GM18868 (cell line): Measurements from ENCODE around the gene MLST8.
A peak's percentile ranks its signal among the peaks of the same experiment; 100 is the strongest.

Experiments used
- ATAC-seq: cut with Tn5 transposase; IDR thresholded peaks from one replicate; pipeline ENCODE4 v1.9.1; 2021; ENCODE audit warnings: mild to moderate bottlenecking, moderate library complexity; ENCODE audit not compliant: unreplicated experiment

MLST8 gene

GRCh38 chr16:2205104-2205966, at the start of gene MLST8:
Gene MLST8, plus strand, starts transcription at chr16:2205454. Its CDS starts 632 bp downstream, at chr16:2206086.
- ATAC-seq: peak; percentile 77

- ATAC-seq: no peak
These were observed 49.0 kb upstream of the MLST8 start for GRCh38 chr16:2155977-2156848.

- ATAC-seq: no peak
These were observed 48.4 kb upstream of the MLST8 start for GRCh38 chr16:2156849-2157224.

DNA sequence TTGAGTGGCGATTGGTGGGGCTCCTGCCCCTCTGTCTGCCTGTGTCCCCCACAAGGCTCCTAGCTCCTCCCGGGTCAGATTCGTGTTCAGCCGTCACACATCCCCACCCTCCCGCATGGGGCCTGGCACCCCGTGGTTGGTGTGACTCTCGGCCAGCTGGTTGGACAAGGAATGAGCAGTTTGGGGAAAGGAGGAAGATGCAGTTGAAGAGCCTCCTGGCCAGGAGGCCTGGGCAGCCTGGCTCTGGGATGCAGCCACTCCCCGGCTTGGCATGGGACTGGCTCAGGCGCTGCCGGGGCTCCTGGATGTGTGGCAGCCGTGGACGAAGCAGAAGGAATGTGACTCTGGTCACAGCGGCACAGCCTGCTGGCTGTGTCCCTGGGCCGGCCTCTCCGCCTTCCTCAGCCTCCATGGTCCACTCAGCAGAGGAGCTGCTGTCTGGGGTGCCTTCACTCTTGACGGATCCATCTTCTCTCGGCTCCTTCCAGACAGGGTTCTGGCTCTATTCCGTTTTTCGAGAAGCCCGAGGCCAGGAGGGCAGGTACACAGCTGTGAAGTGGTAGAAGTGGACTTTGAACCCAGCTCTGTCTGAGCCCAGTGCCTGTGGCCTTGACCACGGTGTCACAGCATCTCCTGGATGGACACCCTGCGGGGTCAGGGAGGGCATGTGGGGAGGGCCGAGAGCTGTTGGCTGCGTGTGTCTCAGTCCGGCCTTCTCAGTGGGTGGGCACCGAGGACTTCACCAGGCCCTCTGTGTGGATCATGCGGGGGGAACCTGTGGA, 47.6 kb upstream of the MLST8 start:
- ATAC-seq: no peak

DNA sequence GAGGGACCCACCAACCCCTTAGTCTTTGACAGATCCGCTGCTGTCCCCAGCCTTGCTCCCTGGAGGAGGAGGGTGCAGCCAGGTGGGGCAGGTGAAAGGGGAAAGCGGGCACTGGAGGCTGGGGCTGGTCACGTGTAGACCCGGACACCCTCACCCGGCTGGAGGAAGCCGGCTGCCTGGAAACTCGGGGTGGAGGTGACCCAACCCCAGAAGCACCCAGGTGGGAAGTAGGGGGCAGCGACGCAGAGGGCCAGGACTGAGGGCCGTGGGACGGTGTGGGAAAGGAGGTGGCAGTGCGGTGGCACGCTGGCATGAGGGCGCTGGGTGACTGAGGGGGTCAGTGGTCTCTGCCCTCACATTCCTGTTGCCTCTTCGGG, 47.0 kb upstream of the MLST8 start:
- no peak for ATAC-seq

DNA sequence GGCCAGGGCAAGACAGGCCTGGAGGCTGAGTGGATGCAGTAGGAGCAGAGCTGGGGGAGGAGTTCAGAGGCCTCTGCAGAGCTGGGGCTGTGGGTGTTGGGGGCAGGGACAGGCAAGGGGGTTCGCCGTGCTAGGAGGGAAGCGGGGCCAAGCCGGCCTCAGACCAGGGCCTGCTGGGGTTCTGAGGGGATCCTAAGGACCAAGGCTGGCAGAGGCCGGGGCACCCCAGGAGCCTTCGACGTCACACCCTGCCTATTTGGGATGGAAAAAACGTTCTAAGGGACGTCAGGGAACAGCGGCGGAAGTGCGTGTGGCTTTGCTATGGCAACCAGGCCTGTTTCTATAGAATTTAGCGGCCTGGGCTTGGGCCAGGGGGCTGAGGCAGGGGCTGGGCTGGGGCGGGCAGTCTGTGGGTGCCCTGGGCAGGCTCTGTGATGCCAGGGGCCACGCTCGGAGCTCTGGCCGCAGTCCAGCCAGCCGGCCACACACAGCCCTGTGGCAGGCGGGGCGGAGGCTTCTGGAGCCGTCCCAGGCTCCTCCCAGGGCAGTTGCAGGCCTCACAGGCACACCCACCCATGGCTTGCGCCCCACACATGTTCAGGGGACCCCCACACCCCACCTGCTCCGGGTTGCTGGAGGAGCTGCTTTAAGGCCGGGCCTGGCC, 45.9 kb upstream of the MLST8 start:
- ATAC-seq: no peak

DNA sequence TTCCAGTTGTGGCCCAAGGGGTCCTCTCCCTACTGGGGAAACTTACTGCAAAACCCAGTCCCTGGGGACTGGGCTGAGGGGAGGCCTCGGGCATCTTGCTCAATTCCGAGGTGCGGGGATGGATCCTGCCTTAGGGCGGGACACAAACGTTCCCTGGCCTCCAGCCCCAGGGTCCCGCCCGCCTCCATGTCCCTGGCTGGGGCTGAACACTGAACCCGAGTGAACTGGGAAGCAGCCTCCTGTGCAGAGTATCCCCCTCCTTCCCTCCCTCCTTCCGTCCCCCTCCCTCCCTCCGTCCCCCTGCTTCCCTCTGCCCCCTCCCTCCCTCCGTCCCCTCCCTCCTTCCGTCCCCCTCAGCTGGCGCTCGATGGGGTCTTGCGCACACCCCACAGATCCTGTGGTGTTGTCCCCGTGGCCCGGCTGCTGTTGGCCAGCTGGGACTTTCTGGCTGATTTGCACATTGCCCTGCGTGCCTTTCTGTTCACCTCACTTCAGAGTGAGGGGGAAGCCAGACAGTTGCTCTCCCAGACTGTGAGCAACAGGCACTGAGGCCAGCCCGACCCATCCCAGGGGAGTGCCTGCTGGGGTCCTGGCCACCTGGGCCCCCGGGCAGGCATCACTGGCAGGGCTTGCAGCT, 44.2 kb upstream of the MLST8 start:
- no peak for ATAC-seq

DNA sequence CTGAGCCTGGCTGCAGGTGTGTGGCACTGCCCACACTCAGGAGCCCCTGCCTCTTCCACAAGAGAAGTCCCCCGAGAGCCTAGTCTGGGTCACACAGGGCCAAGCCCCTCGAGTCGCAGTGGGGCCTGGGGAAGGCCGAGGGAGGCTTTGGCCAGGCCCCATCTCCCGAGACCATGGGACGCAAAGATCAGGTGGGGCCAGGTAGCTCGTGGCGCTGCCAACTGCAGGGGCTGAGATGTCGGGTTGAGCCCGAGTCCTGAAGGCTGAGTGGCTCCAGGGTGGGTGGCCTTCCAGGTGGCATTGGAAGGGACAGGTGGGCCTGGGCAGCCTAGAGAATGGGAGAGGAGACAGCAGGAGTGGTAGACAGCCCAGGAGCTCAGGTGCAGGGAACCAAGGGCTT, 43.3 kb upstream of the MLST8 start:
- no peak for ATAC-seq

GRCh38 chr16:2162676-2163118, 42.6 kb upstream of the MLST8 start:
- ATAC-seq: no peak

- ATAC-seq: no peak
These were observed 41.9 kb upstream of the MLST8 start for GRCh38 chr16:2163211-2163881.

GRCh38 chr16:2165861-2166260, 39.4 kb upstream of the MLST8 start:
- ATAC-seq: no peak

- no peak for ATAC-seq
These were observed 38.8 kb upstream of the MLST8 start for GRCh38 chr16:2166263-2167067.

- ATAC-seq: no peak
These were observed 38.1 kb upstream of the MLST8 start for GRCh38 chr16:2167068-2167638.

- ATAC-seq: no peak
These were observed 35.2 kb upstream of the MLST8 start for GRCh38 chr16:2170080-2170479.

- ATAC-seq: no peak
These were observed 34.4 kb upstream of the MLST8 start for GRCh38 chr16:2170587-2171435.

DNA sequence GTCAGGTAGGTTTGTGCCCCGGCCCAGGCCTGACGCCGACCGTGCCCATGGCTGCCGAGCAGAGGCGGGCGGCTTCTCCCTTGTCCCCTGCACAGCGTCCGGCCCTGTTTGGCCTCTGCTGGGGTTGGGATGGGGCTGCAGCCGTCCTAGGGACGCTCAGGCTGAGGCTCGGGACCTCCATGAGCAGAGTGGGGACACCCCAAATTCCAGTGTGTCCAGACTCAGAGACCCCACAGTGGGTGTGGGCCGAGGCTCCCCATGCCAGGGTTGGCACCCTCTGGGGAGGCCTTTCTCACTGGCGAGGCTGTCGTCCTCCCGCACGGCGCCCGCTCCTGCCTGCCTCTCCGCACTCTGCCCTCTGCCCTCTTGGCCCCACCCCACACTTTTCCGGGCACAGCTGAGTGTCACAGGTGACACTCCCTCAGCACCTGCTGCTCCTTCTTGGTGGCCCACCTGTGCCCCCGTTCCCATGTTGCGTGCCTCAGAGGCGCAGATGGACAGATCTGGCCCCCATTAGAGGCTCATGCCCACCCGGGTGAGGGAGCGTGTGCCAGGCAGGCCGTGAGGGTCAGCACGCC, 33.6 kb upstream of the MLST8 start:
- no peak for ATAC-seq

DNA sequence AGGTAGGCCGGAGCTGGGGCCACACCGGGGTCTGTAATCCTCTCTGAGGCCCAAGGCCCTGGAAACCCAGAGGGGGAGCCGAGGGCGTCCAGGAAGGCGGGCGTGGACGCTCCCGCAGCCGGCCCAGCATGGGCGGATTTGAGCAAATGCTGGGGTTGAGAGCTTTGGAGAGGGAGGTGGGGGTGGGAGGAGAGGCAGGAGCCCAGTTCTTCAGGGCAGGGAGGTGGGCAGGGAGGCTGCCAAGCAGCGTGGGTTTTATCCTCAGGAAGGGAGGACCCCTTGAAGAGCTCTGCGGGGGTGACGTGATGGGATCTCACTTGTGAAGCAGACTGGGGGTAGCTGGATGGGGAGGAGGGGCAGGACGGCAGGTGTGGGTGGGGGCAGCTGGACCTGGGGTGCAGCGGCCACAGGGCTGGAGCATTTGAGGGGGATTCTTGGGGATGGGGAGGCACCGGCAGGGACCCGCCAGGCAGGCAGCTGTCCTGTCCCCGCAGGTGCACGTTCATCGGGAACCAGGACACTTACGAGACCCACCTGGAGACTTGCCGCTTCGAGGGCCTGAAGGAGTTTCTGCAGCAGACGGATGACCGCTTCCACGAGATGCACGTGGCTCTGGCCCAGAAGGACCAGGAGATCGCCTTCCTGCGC, 32.4 kb upstream of the MLST8 start:
- no peak for ATAC-seq
